ENCODE data around the gene EDEM1. TPM values are rescaled to one million over a fixed set of nuclear protein-coding genes. Genes with fewer than 3 reads are reported as not detected.

The EDEM1 gene
- polyA plus RNA-seq, 1 of the 3 experiments (the other 2 are of a cell fraction): 25.2 TPM

- Histone ChIP-seq H3K9ac (no peak overlapping the region), H3K27ac (ENCODE audit: low read depth in 2 of 2, low read length in 1 of 2) (no peak overlapping the region), H3K9me2 (no peaks in the 10 kb centered on the region), H3F3A (replicated peaks; ENCODE audit: insufficient read depth) (no peaks in the 10 kb centered on the region), H2AFZ (ENCODE audit: low read depth) (no peak overlapping the region), H3K4me1 (ENCODE audit: control insufficient read depth in 1 of 2, insufficient read depth in 2 of 2, low read depth in 1 of 2, low read length in 1 of 2) (peaks cover 0 to 4% of the 10 kb centered on the region in 2 experiments; a peak in 1 of 4 replicates), H3K4me3 (ENCODE audit: low read depth in 2 of 2, low read length in 1 of 2) (no peak overlapping the region), H3K4me2 (no peak overlapping the region), H3K79me2 (ENCODE audit: insufficient read depth) (peaks cover 100% of the 10 kb centered on the region), H3K9me3 (no peaks in the 10 kb centered on the region), H3K27me3 (ENCODE audit: insufficient read depth) (no peaks in the 10 kb centered on the region), H3K36me3 (replicated peaks in 1 of 2; ENCODE audit: control insufficient read depth in 1 of 2, insufficient read depth in 2 of 2, low read length in 1 of 2) (peaks cover 0 to 4% of the 10 kb centered on the region in 2 experiments), H4K20me1 (ENCODE audit: insufficient read depth) (peaks cover 60% of the 10 kb centered on the region)
- POLR2A ChIA-PET: no interaction called here
- DNase-seq: no peak
- CTCF ChIA-PET: no interaction called here
- TF ChIP-seq GATA2 (CRISPR knock-in tag; IDR thresholded peaks at IDR 0.05) (no peak), GABPA (IDR thresholded peaks at IDR 0.05; ENCODE audit: low read depth) (no peak), JUND (IDR thresholded peaks at IDR 0.05) (no peak), CTCF (IDR thresholded peaks at IDR 0.05) (no peak), TCF12 (IDR thresholded peaks at IDR 0.05) (no peak), CHD2 (IDR thresholded peaks at IDR 0.05; ENCODE audit: low read length, partially characterized antibody) (no peak), ZBTB33 (IDR thresholded peaks at IDR 0.05; ENCODE audit: borderline replicate concordance, low read depth) (no peak), RCOR1 (IDR thresholded peaks at IDR 0.05; ENCODE audit: low read length) (no peak), FOXM1 (IDR thresholded peaks at IDR 0.05; ENCODE audit: low read depth) (no peak), REST (IDR thresholded peaks at IDR 0.05; ENCODE audit: low read depth, low read length) (no peak), RXRA (IDR thresholded peaks at IDR 0.05; ENCODE audit: borderline replicate concordance, low read depth) (no peak), USF1 (IDR thresholded peaks at IDR 0.05; ENCODE audit: borderline replicate concordance, low read depth) (no peak), POLR2AphosphoS5 (IDR thresholded peaks at IDR 0.05; ENCODE audit: low read depth, low read length) (no peak), EZH2phosphoT487 (IDR thresholded peaks at IDR 0.05; ENCODE audit: borderline replicate concordance, low read depth) (no peak), MAX (IDR thresholded peaks at IDR 0.05; ENCODE audit: low read depth) (no peak), NFIC (IDR thresholded peaks at IDR 0.05; ENCODE audit: borderline replicate concordance) (no peak), NRF1 (IDR thresholded peaks at IDR 0.05; ENCODE audit: low read depth, low read length) (no peak), FOXJ3 (CRISPR knock-in tag; IDR thresholded peaks at IDR 0.05) (no peak), IRF3 (IDR thresholded peaks at IDR 0.05; ENCODE audit: low read depth, low read length) (no peak)
These were observed 32.3 kb upstream of the EDEM1 start for GRCh38 chr3:5155241-5155640.

Data from SK-N-SH (cell line).